ENCODE measurements around the gene RAD50. TPM values are rescaled to one million over a fixed set of nuclear protein-coding genes. Genes with fewer than 3 reads are reported as not detected.

Gene RAD50
- total RNA-seq, 2 donors from 2014 or later = 20.2 to 37.0 TPM

DNA sequence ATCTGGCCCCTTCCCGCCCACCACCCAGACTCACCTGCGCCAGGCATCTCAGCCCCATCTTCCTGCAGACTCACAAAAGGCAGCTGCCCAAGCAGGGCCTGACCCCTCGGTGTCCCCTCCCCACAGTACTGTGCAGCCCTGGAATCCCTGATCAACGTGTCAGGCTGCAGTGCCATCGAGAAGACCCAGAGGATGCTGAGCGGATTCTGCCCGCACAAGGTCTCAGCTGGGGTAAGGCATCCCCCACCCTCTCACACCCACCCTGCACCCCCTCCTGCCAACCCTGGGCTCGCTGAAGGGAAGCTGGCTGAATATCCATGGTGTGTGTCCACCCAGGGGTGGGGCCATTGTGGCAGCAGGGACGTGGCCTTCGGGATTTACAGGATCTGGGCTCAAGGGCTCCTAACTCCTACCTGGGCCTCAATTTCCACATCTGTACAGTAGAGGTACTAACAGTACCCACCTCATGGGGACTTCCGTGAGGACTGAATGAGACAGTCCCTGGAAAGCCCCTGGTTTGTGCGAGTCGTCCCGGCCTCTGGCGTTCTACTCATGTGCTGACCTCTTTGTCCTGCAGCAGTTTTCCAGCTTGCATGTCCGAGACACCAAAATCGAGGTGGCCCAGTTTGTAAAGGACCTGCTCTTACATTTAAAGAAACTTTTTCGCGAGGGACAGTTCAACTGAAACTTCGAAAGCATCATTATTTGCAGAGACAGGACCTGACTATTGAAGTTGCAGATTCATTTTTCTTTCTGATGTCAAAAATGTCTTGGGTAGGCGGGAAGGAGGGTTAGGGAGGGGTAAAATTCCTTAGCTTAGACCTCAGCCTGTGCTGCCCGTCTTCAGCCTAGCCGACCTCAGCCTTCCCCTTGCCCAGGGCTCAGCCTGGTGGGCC, 103.1 kb downstream of the RAD50 start:
- H3K36me3 ChIP-seq = no peaks in the 10 kb centered on the region
- 90% methylated on average over 23 of the region's 23 CpGs for WGBS
- no peaks in the 10 kb centered on the region for H3K9me3 ChIP-seq
- no peaks in the 10 kb centered on the region for H3K4me1 ChIP-seq (replicated peaks)
- H3K27me3 ChIP-seq (replicated peaks; ENCODE audit: insufficient read depth) = no peaks in the 10 kb centered on the region
- no peak overlapping the region for H3K4me3 ChIP-seq
- no peak for DNase-seq (ENCODE audit: low spot score)
- H3K27ac ChIP-seq = no peak overlapping the region
- intact Hi-C loops (cut with DNase I) = no loop called here
- no peak for TF ChIP-seq POLR2A (IDR thresholded peaks at IDR 0.05)
- TF ChIP-seq, protein P1, sequence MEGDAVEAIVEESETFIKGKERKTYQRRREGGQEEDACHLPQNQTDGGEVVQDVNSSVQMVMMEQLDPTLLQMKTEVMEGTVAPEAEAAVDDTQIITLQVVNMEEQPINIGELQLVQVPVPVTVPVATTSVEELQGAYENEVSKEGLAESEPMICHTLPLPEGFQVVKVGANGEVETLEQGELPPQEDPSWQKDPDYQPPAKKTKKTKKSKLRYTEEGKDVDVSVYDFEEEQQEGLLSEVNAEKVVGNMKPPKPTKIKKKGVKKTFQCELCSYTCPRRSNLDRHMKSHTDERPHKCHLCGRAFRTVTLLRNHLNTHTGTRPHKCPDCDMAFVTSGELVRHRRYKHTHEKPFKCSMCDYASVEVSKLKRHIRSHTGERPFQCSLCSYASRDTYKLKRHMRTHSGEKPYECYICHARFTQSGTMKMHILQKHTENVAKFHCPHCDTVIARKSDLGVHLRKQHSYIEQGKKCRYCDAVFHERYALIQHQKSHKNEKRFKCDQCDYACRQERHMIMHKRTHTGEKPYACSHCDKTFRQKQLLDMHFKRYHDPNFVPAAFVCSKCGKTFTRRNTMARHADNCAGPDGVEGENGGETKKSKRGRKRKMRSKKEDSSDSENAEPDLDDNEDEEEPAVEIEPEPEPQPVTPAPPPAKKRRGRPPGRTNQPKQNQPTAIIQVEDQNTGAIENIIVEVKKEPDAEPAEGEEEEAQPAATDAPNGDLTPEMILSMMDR (IDR thresholded peaks at IDR 0.05) = no peak
- no peak for TF ChIP-seq POLR2AphosphoS5 (IDR thresholded peaks at IDR 0.05)

DNA sequence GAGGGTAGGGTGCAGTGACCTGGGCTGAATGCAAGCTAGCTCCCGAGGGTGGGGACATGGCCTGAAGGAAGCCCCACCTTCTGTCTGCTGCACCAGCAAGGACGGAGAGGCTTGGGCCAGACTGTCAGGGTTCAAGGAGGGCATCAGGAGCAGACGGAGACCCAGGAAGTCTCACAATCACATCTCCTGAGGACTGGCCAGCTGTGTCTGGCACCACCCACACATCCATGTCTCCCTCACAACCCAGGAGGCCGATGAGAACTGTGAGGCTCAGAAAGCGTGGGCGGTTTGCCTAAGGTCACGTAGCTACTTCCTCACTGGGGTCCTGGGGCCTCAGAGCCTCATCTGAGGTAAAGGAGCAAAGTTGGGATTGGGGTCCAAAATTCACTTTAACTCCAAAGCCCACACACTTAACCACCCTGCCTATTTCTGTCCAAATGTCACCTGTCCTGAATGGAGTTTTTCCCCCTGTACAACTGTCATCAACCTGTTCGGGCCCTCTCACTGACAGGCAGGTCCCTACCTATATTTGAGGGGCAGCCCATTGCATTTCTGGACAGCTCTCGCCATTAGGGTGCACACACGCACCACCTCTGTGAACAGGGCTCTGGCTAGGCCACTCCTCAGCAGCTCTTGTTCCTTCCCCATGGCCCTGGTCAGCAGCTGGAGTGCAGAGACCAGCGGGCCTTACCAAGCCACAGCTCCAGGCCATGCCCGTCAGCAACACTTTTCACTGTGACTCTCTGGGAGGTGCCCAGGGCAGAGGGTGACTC, 104.6 kb downstream of the RAD50 start:
- Histone ChIP-seq H3K4me1 (replicated peaks) (no peaks in the 10 kb centered on the region), H3K36me3 (no peaks in the 10 kb centered on the region), H3K27me3 (replicated peaks; ENCODE audit: insufficient read depth) (no peaks in the 10 kb centered on the region), H3K27ac (no peak overlapping the region), H3K9me3 (no peaks in the 10 kb centered on the region), H3K4me3 (no peak overlapping the region)
- intact Hi-C loops (cut with DNase I) = no loop called here
- no peak for DNase-seq (ENCODE audit: low spot score)
- TF ChIP-seq, protein P1 (IDR thresholded peaks at IDR 0.05) = no peak
- TF ChIP-seq POLR2AphosphoS5 (IDR thresholded peaks at IDR 0.05) (no peak), POLR2A (IDR thresholded peaks at IDR 0.05) (no peak)
- 87% methylated on average over 12 of the region's 12 CpGs for WGBS

DNA sequence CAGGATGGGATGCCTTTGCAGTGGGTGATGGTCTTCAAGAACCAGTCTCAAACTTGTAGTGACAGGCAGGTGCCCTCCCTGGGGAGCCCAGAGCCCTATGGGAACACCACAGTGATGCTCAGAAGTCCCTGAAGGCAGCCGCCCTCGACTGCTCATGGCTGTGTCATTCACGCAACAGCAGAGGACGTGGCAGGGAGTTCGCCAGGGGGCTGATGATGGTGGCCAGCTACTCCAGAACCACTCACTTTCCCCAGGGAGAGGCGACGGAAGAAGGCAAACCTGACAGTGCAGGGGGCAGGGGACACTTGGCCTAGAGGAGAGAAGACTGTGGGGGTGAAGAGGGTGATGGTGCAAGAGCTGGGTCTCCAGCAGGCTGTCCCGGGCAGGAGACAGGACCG, 105.2 kb downstream of the RAD50 start:
- WGBS = 91% methylated on average over 7 of the region's 9 CpGs
- TF ChIP-seq POLR2A (IDR thresholded peaks at IDR 0.05) (no peak), POLR2AphosphoS5 (IDR thresholded peaks at IDR 0.05) (no peak)
- TF ChIP-seq, protein P1 (IDR thresholded peaks at IDR 0.05) = no peak
- H3K36me3 ChIP-seq = no peaks in the 10 kb centered on the region
- H3K27ac ChIP-seq = no peak overlapping the region
- no peaks in the 10 kb centered on the region for H3K27me3 ChIP-seq (replicated peaks; ENCODE audit: insufficient read depth)
- intact Hi-C loops (cut with DNase I) = no loop called here
- no peaks in the 10 kb centered on the region for H3K4me1 ChIP-seq (replicated peaks)
- no peaks in the 10 kb centered on the region for H3K9me3 ChIP-seq
- no peak overlapping the region for H3K4me3 ChIP-seq
- no peak for DNase-seq (ENCODE audit: low spot score)

DNA sequence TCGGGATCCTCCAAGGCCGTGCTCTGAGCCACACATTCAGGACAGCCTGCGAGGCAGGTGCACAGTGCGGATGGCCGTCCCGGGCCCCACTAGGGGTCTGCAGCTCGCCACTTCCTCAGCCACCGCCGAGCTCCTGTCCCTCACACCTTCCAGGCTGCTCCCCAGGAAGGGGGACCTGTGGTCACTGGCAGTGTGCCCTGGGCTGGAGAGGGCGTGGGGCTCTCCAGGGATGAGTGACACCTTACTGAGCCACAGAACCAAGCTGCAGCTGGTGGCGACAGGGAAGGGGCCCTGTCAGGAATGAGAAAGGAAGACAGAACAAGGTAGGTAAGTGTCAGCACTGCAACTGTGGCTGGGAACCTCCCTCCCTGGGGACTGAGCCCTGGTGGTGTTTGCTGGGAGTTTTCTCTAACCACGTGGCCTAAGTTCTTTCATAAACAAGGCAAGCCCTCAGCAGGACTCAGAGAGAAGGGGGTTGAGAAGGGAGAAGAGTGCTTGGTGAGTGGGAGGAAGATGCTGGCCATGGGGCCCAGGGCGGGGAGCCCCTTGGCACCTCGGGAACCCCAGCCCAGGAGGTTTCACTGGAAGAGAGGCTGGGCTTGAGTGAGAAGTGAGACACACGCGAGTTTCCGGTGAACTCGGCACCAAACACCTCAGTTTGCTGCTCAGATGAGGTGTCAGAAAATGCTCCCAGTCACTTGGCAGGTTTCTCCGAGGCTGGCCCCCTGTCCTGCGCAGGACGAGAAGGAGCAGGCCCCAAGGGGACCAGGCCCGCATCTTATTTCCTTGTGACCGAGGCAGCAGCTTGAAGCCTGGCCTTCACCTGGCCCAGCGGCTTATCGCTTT, 106.4 kb downstream of the RAD50 start:
- Histone ChIP-seq H3K36me3 (no peaks in the 10 kb centered on the region), H3K27me3 (replicated peaks; ENCODE audit: insufficient read depth) (no peaks in the 10 kb centered on the region), H3K27ac (no peak overlapping the region), H3K4me3 (no peak overlapping the region), H3K4me1 (replicated peaks) (no peaks in the 10 kb centered on the region), H3K9me3 (no peaks in the 10 kb centered on the region)
- intact Hi-C loops (cut with DNase I) = no loop called here
- WGBS = 78% methylated on average over 25 of the region's 25 CpGs
- no peak for DNase-seq (ENCODE audit: low spot score)
- TF ChIP-seq POLR2AphosphoS5 (IDR thresholded peaks at IDR 0.05) = no peak
- TF ChIP-seq, protein P1 (IDR thresholded peaks at IDR 0.05) = no peak
- no peak for TF ChIP-seq POLR2A (IDR thresholded peaks at IDR 0.05)
